ENCODE results near the gene GBGT1. TPM values are rescaled to one million over a fixed set of nuclear protein-coding genes. Genes with fewer than 3 reads are reported as not detected.

The GBGT1 gene
- total and polyA plus RNA-seq, 9 of the 15 experiments (the other 6 are each of a cell fraction or from before 2014, with no cell fraction given), result 0.55 to 25.8 (median 13.7) TPM

- TF ChIP-seq RHOXF2B (CRISPR knock-in tag; conservative IDR thresholded peaks at IDR 0.05) (no peak), HDAC1 (IDR thresholded peaks at IDR 0.05) (peak in 1 of 2 experiments; percentile 16; a peak in 1 of 4 replicates), EP300 (IDR thresholded peaks at IDR 0.05; ENCODE audit: low read length) (no peak; the same call in 1 of the 2 replicates), RERE (CRISPR knock-in tag; IDR thresholded peaks at IDR 0.05; ENCODE audit: borderline replicate concordance) (no peak), LCOR (CRISPR knock-in tag; IDR thresholded peaks at IDR 0.05) (no peak), SMAD1 (IDR thresholded peaks at IDR 0.05; ENCODE audit: low read depth, low read length, partially characterized antibody) (no peak), POLR3A (IDR thresholded peaks at IDR 0.05; ENCODE audit: borderline replicate concordance, extremely low read depth, insufficient read depth, insufficient read length) (no peak), ID3 (CRISPR knock-in tag; IDR thresholded peaks at IDR 0.05) (no peak), ID3 (tag; IDR thresholded peaks at IDR 0.05) (peak; percentile 17; the same call in 1 of the 2 replicates), MAX (CRISPR knock-in tag; IDR thresholded peaks at IDR 0.05) (no peak; the same call in 1 of the 2 replicates), MIER1 (IDR thresholded peaks at IDR 0.05; ENCODE audit: low read depth) (no peak), RBM15 (IDR thresholded peaks at IDR 0.05; ENCODE audit: insufficient read depth, low read length) (no peak), SRF (CRISPR knock-in tag; IDR thresholded peaks at IDR 0.05) (no peak), HINFP (tag; conservative IDR thresholded peaks at IDR 0.05; ENCODE audit: low read depth) (no peak), ATF3 (IDR thresholded peaks at IDR 0.05) (peak; percentile 47; the same call in 1 of the 2 replicates), ATF3 (CRISPR knock-in tag; conservative IDR thresholded peaks at IDR 0.05) (no peak)
These were observed 42.4 kb downstream of the GBGT1 start, which contains the start of gene RALGDS (continued) for GRCh38 chr9:133121198-133121914.

All from K562 (cell line).